H1 (cell line): ENCODE data around the gene GRID1. TPM values are rescaled to one million over a fixed set of nuclear protein-coding genes. Genes with fewer than 3 reads are reported as not detected.

Source experiments
- CTCF ChIA-PET: fragments of 300-600 bp; sonication (Branson Sonifier 250); formaldehyde crosslinking; loops from one replicate; lab custom pipeline; 2021; ENCODE audit not compliant: partially characterized antibody; lab: Charles Lee
- POLR2A ChIA-PET: fragments of 300-600 bp; sonication (Branson Sonifier 250); formaldehyde crosslinking; loops from one replicate; lab custom pipeline; 2021; ENCODE audit warnings: inconsistent platforms; ENCODE audit not compliant: partially characterized antibody; lab: Charles Lee
- DNase-seq, 2 experiments: peaks; one replicate each; pipeline versions ENCODE4 v3.0.0 to v3.0.0-alpha.2; 2010 to 2022; ENCODE audit warnings: low spot score in 2 of 2, low read depth in 1 of 2, mixed read lengths in 1 of 2
- FAIRE-seq: peaks from 2 replicates; lab custom pipeline; 2011; peaks lifted over from hg19 to GRCh38; lab: Jason Lieb, UNC
- H2AFZ ChIP-seq: 2 replicates; pipeline ENCODE4 v1.8.1; 2012; ENCODE audit warnings: low read length, inconsistent platforms
- H2AK5ac ChIP-seq: 2 replicates; pipeline ENCODE4 v1.6.1; 2013; ENCODE audit warnings: low read depth, low read length
- H2BK120ac ChIP-seq: replicated peaks from 2 replicates; pipeline ENCODE3; 2013; ENCODE audit warnings: low read depth, low read length, inconsistent platforms
- H2BK12ac ChIP-seq: 2 replicates; pipeline ENCODE4 v1.6.1; 2013; ENCODE audit warnings: low read depth, low read length
- H2BK15ac ChIP-seq: 2 replicates; pipeline ENCODE4 v1.6.1; 2013; ENCODE audit warnings: low read length
- H2BK20ac ChIP-seq: 2 replicates; pipeline ENCODE4 v1.6.1; 2013; ENCODE audit warnings: low read length
- H2BK5ac ChIP-seq: 2 replicates; pipeline ENCODE4 v1.6.1; 2013; ENCODE audit warnings: low read depth, low read length
- H3K14ac ChIP-seq: 2 replicates; pipeline ENCODE4 v1.6.1; 2013; ENCODE audit warnings: inconsistent platforms; ENCODE audit not compliant: insufficient read length
- H3K18ac ChIP-seq: 2 replicates; pipeline ENCODE4 v1.6.1; 2013; ENCODE audit warnings: low read length; ENCODE audit errors: extremely low read depth
- H3K23ac ChIP-seq: 2 replicates; pipeline ENCODE4 v1.6.1; 2013; ENCODE audit warnings: inconsistent platforms; ENCODE audit not compliant: insufficient read length
- H3K23me2 ChIP-seq: 2 replicates; pipeline ENCODE4 v1.6.1; 2013; ENCODE audit warnings: low read depth, low read length
- H3K27ac ChIP-seq: 2 replicates; pipeline ENCODE4 v1.6.1; 2011; ENCODE audit warnings: low read depth, low read length, inconsistent platforms
- H3K27me3 ChIP-seq, 4 experiments: replicated peaks in 1 of 4; 1 replicate in 1 of 4; 2 replicates in 3 of 4; pipeline versions ENCODE4 v1.6.1 to v1.8.1; 2011 to 2013; ENCODE audit warnings: low read length in 3 of 4, mild to moderate bottlenecking in 3 of 4, inconsistent platforms in 2 of 4, mixed read lengths in 2 of 4, moderate library complexity in 1 of 4; ENCODE audit not compliant: control insufficient read depth in 3 of 4, insufficient read depth in 3 of 4; ENCODE audit errors: extremely low read depth in 1 of 4
- H3K36me3 ChIP-seq, 4 experiments: 2 replicates each; pipeline versions ENCODE4 v1.6.1 to v1.8.1; 2011 to 2013; ENCODE audit warnings: mild to moderate bottlenecking in 4 of 4, low read length in 3 of 4, moderate library complexity in 2 of 4, control low read depth in 1 of 4, inconsistent platforms in 1 of 4; ENCODE audit not compliant: insufficient read depth in 4 of 4, control insufficient read depth in 2 of 4
- H3K4ac ChIP-seq: replicated peaks from 2 replicates; pipeline ENCODE3; 2013; ENCODE audit warnings: low read length, low read depth, mixed read lengths, inconsistent platforms; ENCODE audit not compliant: insufficient read length
- H3K4me1 ChIP-seq, 4 experiments: replicated peaks in 1 of 4; 1 replicate in 1 of 4; 2 replicates in 3 of 4; pipeline versions ENCODE4 v1.6.1 to v1.8.1; 2011 to 2013; ENCODE audit warnings: low read length in 3 of 4, inconsistent platforms in 2 of 4, mixed read lengths in 1 of 4; ENCODE audit not compliant: insufficient read depth in 4 of 4, control insufficient read depth in 3 of 4
- H3K4me2 ChIP-seq, 2 experiments: 2 replicates each; pipeline versions ENCODE4 v1.6.1 to v1.8.1; 2011 to 2013; ENCODE audit warnings: low read depth in 2 of 2, low read length in 2 of 2, control low read depth in 1 of 2, inconsistent platforms in 1 of 2, mild to moderate bottlenecking in 1 of 2; ENCODE audit not compliant: insufficient read depth in 1 of 2
- H3K4me3 ChIP-seq, 4 experiments: fragments of 200-600, 300-600 bp in 1 of 4; sonication (generic), shearing (Covaris generic), sonication (Bioruptor Twin) in 1 of 4; 2 replicates each; pipeline versions ENCODE4 v1.5.1 to v1.8.1; 2011 to 2016; ENCODE audit warnings: low read length in 4 of 4, low read depth in 3 of 4, control low read depth in 2 of 4, inconsistent platforms in 2 of 4, mild to moderate bottlenecking in 2 of 4, mixed read lengths in 1 of 4, moderate library complexity in 1 of 4; ENCODE audit not compliant: insufficient read depth in 2 of 4; ENCODE audit errors: extremely low read depth in 1 of 4
- H3K56ac ChIP-seq: replicated peaks from 2 replicates; pipeline ENCODE3; 2013; ENCODE audit warnings: low read depth, mild to moderate bottlenecking, mixed read lengths, low read length, inconsistent platforms; ENCODE audit not compliant: insufficient read length
- H3K79me1 ChIP-seq: 2 replicates; pipeline ENCODE4 v1.6.1; 2013; ENCODE audit warnings: low read depth, low read length, control low read depth
- H3K79me2 ChIP-seq, 2 experiments: 2 replicates each; pipeline versions ENCODE4 v1.6.1 to v1.8.1; 2012 to 2013; ENCODE audit warnings: low read length in 2 of 2, mild to moderate bottlenecking in 2 of 2, inconsistent platforms in 1 of 2; ENCODE audit not compliant: insufficient read depth in 2 of 2, control insufficient read depth in 1 of 2
- H3K9ac ChIP-seq, 4 experiments: replicated peaks in 1 of 4; 1 replicate in 1 of 4; 2 replicates in 3 of 4; pipeline versions ENCODE4 v1.6.1 to v1.8.1; 2011 to 2013; ENCODE audit warnings: low read depth in 3 of 4, low read length in 3 of 4, control low read depth in 2 of 4, mild to moderate bottlenecking in 2 of 4, moderate library complexity in 2 of 4, inconsistent platforms in 1 of 4; ENCODE audit errors: extremely low read depth in 1 of 4
- H3K9me3 ChIP-seq, 2 experiments: 2 replicates each; pipeline versions ENCODE4 v1.6.1 to v1.8.1; 2012 to 2013; ENCODE audit warnings: mild to moderate bottlenecking in 2 of 2, moderate library complexity in 2 of 2, control low read depth in 1 of 2, inconsistent platforms in 1 of 2, low read depth in 1 of 2, low read length in 1 of 2, mixed read lengths in 1 of 2; ENCODE audit not compliant: insufficient read depth in 2 of 2
- H4K20me1 ChIP-seq, 2 experiments: replicated peaks in 1 of 2; 2 replicates each; pipeline versions ENCODE3 to v1.8.1; 2011 to 2013; ENCODE audit warnings: inconsistent platforms in 2 of 2, low read length in 2 of 2, mild to moderate bottlenecking in 1 of 2; ENCODE audit not compliant: insufficient read depth in 2 of 2, control insufficient read depth in 1 of 2
- H4K5ac ChIP-seq: 2 replicates; pipeline ENCODE4 v1.6.1; 2013; ENCODE audit warnings: low read length, low read depth, mixed read lengths, inconsistent platforms; ENCODE audit not compliant: insufficient read length
- H4K8ac ChIP-seq: 2 replicates; pipeline ENCODE4 v1.8.0; 2013; ENCODE audit warnings: mild to moderate bottlenecking, moderate library complexity, low read length, inconsistent platforms; ENCODE audit not compliant: insufficient read depth; ENCODE audit errors: extremely low read depth
- H4K91ac ChIP-seq: replicated peaks from 2 replicates; pipeline ENCODE3; 2013; ENCODE audit warnings: low read length, mixed read lengths, inconsistent platforms; ENCODE audit not compliant: insufficient read length
- CTCF ChIP-seq, 3 experiments: IDR thresholded peaks; 1 replicate in 2 of 3; 2 replicates in 1 of 3; pipeline versions ENCODE4 v1.5.1 to v1.6.1; 2011; ENCODE audit warnings: low read length in 3 of 3, mild to moderate bottlenecking in 3 of 3, inconsistent platforms in 2 of 3, low read depth in 1 of 3, moderate library complexity in 1 of 3; ENCODE audit not compliant: insufficient read depth in 1 of 3; ENCODE audit errors: control extremely low read depth in 1 of 3
- JUND ChIP-seq: IDR thresholded peaks from 2 replicates; pipeline ENCODE4 v1.6.1; 2011; ENCODE audit warnings: mild to moderate bottlenecking, improper control_type of control experiment, low read length
- POLR2A ChIP-seq, 2 experiments: IDR thresholded peaks; 1 replicate in 1 of 2; 2 replicates in 1 of 2; pipeline ENCODE4 v1.6.1; 2011; ENCODE audit warnings: low read depth in 2 of 2, low read length in 2 of 2, mild to moderate bottlenecking in 2 of 2; ENCODE audit errors: control extremely low read depth in 1 of 2
- RAD21 ChIP-seq, 2 experiments: IDR thresholded peaks in 1 of 2; conservative IDR thresholded peaks in 1 of 2; 2 replicates each; pipeline ENCODE4 v1.6.1; 2011; ENCODE audit warnings: low read depth in 2 of 2, low read length in 2 of 2, improper control_type of control experiment in 1 of 2, inconsistent platforms in 1 of 2, mild to moderate bottlenecking in 1 of 2, moderate library complexity in 1 of 2
- WGBS, 2 experiments: shearing (Covaris generic) in 1 of 2; methylation state at CpG; one replicate each; pipeline versions ENCODE4 v1.1.6 to v1.1.7; 2013 to 2015; ENCODE audit warnings: low lambda C conversion rate in 2 of 2, mixed read lengths in 2 of 2, inconsistent platforms in 1 of 2, low coverage in 1 of 2, missing lambda C conversion rate in 1 of 2; ENCODE audit not compliant: insufficient replicate concordance in 2 of 2, insufficient coverage in 1 of 2, insufficient read length in 1 of 2; ENCODE audit errors: extremely low coverage in 1 of 2, missing lambda C conversion rate in 1 of 2; 5-methylcytosine and 5-hydroxymethylcytosine counted together
- polyA plus RNA-seq, 7 experiments: library from polyadenylated mRNA; depleted of rRNA in 3 of 7; stranded (reverse) in 5 of 7; unstranded in 2 of 7; fragments of >200 nt in 5 of 7; fragments of 200-250 nt in 2 of 7; gene quantifications; 1 replicate in 5 of 7; 2 replicates in 1 of 7; 4 replicates in 1 of 7; pipeline versions ENCODE4 v1.2.1 to v1.2.3, GENCODE V29; 2011 to 2013; ENCODE audit warnings: missing spikeins in 2 of 7, mixed read lengths in 2 of 7
- total RNA-seq: library from RNA; stranded (reverse); fragmentation: NEBNext Ultra II Directional; extraction: Animal tissue kit (Norgen Biotek cat#: 25700); gene quantifications from 2 replicates; pipeline ENCODE4 v1.2.1, GENCODE V29; 2021

Gene GRID1
- total and polyA plus RNA-seq, 2 of the 8 experiments (the other 6 are each of a cell fraction or from before 2014, with no cell fraction given): 0.22 to 0.30 TPM

GRCh38 chr10:86329093-86329710, 37.4 kb downstream of the GRID1 start:
- Histone ChIP-seq H4K5ac (no peak overlapping the region), H3K4me3 (no peak overlapping the region), H3K56ac (no peak overlapping the region), H3K4ac (no peak overlapping the region), H3K23ac (no peak overlapping the region), H4K8ac (no peak overlapping the region), H3K27ac (no peak overlapping the region), H2BK12ac (no peak overlapping the region), H2BK20ac (no peak overlapping the region), H3K18ac (no peak overlapping the region; the same call in 1 of the 2 replicates), H2AK5ac (no peak overlapping the region), H3K27me3 (no peaks in the 10 kb centered on the region), H3K79me1 (no peaks in the 10 kb centered on the region), H3K14ac (no peak overlapping the region), H2BK5ac (no peak overlapping the region), H3K79me2 (no peaks in the 10 kb centered on the region), H4K91ac (no peak overlapping the region), H2AFZ (no peak overlapping the region), H2BK120ac (no peak overlapping the region), H3K4me1 (no peaks in the 10 kb centered on the region; a peak in 1 of 7 replicates), H4K20me1 (peaks cover 0 to 2% of the 10 kb centered on the region in 2 experiments), H3K9me3 (no peaks in the 10 kb centered on the region), H3K9ac (no peak overlapping the region), H2BK15ac (no peak overlapping the region), H3K36me3 (no peaks in the 10 kb centered on the region), H3K23me2 (peaks cover 2% of the 10 kb centered on the region; the same call in 1 of the 2 replicates), H3K4me2 (no peak overlapping the region)
- FAIRE-seq: no peak
- no peak for DNase-seq
- CTCF ChIA-PET: interaction anchor here (0.9 to 5.6 kb wide), 15 partner anchors 10 to 68 kb away, joined by 3 to 23 read pairs (median 4); no protein-coding TSS in a partner anchor
- TF ChIP-seq RAD21 (IDR thresholded peaks at IDR 0.05 in 1 of 2, conservative IDR thresholded peaks at IDR 0.05 in 1 of 2; ENCODE audit: low read depth in 2 of 2, low read length in 2 of 2): peak in 1 of 2 experiments; percentile 21; a peak in 1 of 4 replicates
- TF ChIP-seq CTCF (IDR thresholded peaks at IDR 0.05; ENCODE audit: control extremely low read depth in 1 of 3, insufficient read depth in 1 of 3, low read depth in 1 of 3, low read length in 3 of 3): peak; percentile 4 to 33 (median 15); a peak in 3 of 4 replicates
- TF ChIP-seq JUND: no peak
- TF ChIP-seq POLR2A (IDR thresholded peaks at IDR 0.05; ENCODE audit: control extremely low read depth in 1 of 2, low read depth in 2 of 2, low read length in 2 of 2): no peak
- POLR2A ChIA-PET: no interaction called here
- 89% methylated on average over 7 of the region's 7 CpGs; no CpG with 5 or more reads in 1 of the 2 experiments for WGBS, 2 experiments
